Measurements from ENCODE around the gene NELFA. TPM values are rescaled to one million over a fixed set of nuclear protein-coding genes. Genes with fewer than 3 reads are reported as not detected.

NELFA gene
- total RNA-seq, 1 experiment from 2014 or later, result 56.1 TPM

GRCh38 chr4:1938027-1938426, 70.7 kb downstream of the NELFA start:
- H3K27ac ChIP-seq (ENCODE audit: low read depth, low read length), result no peak overlapping the region
- H3K4me2 ChIP-seq (ENCODE audit: low read length), result no peak overlapping the region
- peaks cover 23 to 26% of the 10 kb centered on the region in 2 experiments for H3K4me1 ChIP-seq (ENCODE audit: control insufficient read depth in 1 of 2, insufficient read depth in 2 of 2, low read length in 2 of 2)
- peaks cover 48% of the 10 kb centered on the region for H3K79me2 ChIP-seq (ENCODE audit: insufficient read depth, low read length)
- ChIA-PET RAD21 (ENCODE audit: low non-redundant PET in 1 of 2, low total read pairs in 2 of 2, uncharacterized antibody in 2 of 2, unreplicated experiment in 2 of 2) (no interaction called here), CTCF (no interaction called here), POLR2A (no interaction called here)
- intact Hi-C loops (cut with micrococcal nuclease), result no loop called here
- H4K20me1 ChIP-seq (ENCODE audit: insufficient read depth), result no peaks in the 10 kb centered on the region; the same call in 1 of the 2 replicates
- H3K9ac ChIP-seq (ENCODE audit: low read length), result no peak overlapping the region
- no peak overlapping the region for H3K4me3 ChIP-seq (replicated peaks in 1 of 2; ENCODE audit: low read depth in 1 of 2, low read length in 2 of 2)
- peaks cover 24 to 45% of the 10 kb centered on the region in 2 experiments for H3K36me3 ChIP-seq (ENCODE audit: control insufficient read depth in 1 of 2, insufficient read depth in 2 of 2, low read length in 2 of 2)
- DNase-seq (ENCODE audit: low read depth, low spot score), result no peak
- H3K27me3 ChIP-seq (ENCODE audit: insufficient read depth, low read length), result no peaks in the 10 kb centered on the region
- TF ChIP-seq SIN3A (IDR thresholded peaks at IDR 0.05; ENCODE audit: low read depth) (no peak), CEBPB (IDR thresholded peaks at IDR 0.05; ENCODE audit: low read depth) (no peak), POLR2AphosphoS5 (IDR thresholded peaks at IDR 0.05; ENCODE audit: low read depth, low read length) (no peak), FOSL1 (IDR thresholded peaks at IDR 0.05; ENCODE audit: low read depth) (no peak), ATF3 (IDR thresholded peaks at IDR 0.05) (no peak), EZH2phosphoT487 (IDR thresholded peaks at IDR 0.05; ENCODE audit: borderline replicate concordance) (no peak)
- ATAC-seq, result no peak
- H2AFZ ChIP-seq (ENCODE audit: low read depth, low read length, poor library complexity, severe bottlenecking), result no peak overlapping the region
- BruUV-seq (replicated peaks), result no TSS peak
- H3K9me3 ChIP-seq (ENCODE audit: control insufficient read depth in 1 of 2, insufficient read depth in 1 of 2, low read depth in 1 of 2, low read length in 2 of 2), result no peaks in the 10 kb centered on the region
- no peaks in the 10 kb centered on the region for H3K9me2 ChIP-seq (ENCODE audit: insufficient read depth)

GRCh38 chr4:1937550-1937949, 71.2 kb downstream of the NELFA start:
- Histone ChIP-seq H3K9me2 (ENCODE audit: insufficient read depth) (no peaks in the 10 kb centered on the region), H3K4me3 (replicated peaks in 1 of 2; ENCODE audit: low read depth in 1 of 2, low read length in 2 of 2) (no peak overlapping the region), H3K9me3 (ENCODE audit: control insufficient read depth in 1 of 2, insufficient read depth in 1 of 2, low read depth in 1 of 2, low read length in 2 of 2) (no peaks in the 10 kb centered on the region), H3K4me2 (ENCODE audit: low read length) (no peak overlapping the region), H3K27ac (ENCODE audit: low read depth, low read length) (no peak overlapping the region), H3K9ac (ENCODE audit: low read length) (no peak overlapping the region), H3K36me3 (ENCODE audit: control insufficient read depth in 1 of 2, insufficient read depth in 2 of 2, low read length in 2 of 2) (peaks cover 20 to 43% of the 10 kb centered on the region in 2 experiments), H3K27me3 (ENCODE audit: insufficient read depth, low read length) (no peaks in the 10 kb centered on the region), H3K79me2 (ENCODE audit: insufficient read depth, low read length) (peaks cover 52% of the 10 kb centered on the region), H4K20me1 (ENCODE audit: insufficient read depth) (no peaks in the 10 kb centered on the region; the same call in 1 of the 2 replicates), H3K4me1 (ENCODE audit: control insufficient read depth in 1 of 2, insufficient read depth in 2 of 2, low read length in 2 of 2) (peaks cover 23 to 26% of the 10 kb centered on the region in 2 experiments), H2AFZ (ENCODE audit: low read depth, low read length, poor library complexity, severe bottlenecking) (no peak overlapping the region)
- BruUV-seq (replicated peaks), result no TSS peak
- ATAC-seq, result no peak
- CTCF ChIA-PET, result no interaction called here
- POLR2A ChIA-PET, result no interaction called here
- DNase-seq (ENCODE audit: low read depth, low spot score), result no peak
- RAD21 ChIA-PET (ENCODE audit: low non-redundant PET in 1 of 2, low total read pairs in 2 of 2, uncharacterized antibody in 2 of 2, unreplicated experiment in 2 of 2), result no interaction called here
- intact Hi-C loops (cut with micrococcal nuclease), result no loop called here
- TF ChIP-seq RAD21 (IDR thresholded peaks at IDR 0.05; ENCODE audit: low read depth), result no peak
- TF ChIP-seq MAX (IDR thresholded peaks at IDR 0.05), result no peak
- TF ChIP-seq EGR1 (IDR thresholded peaks at IDR 0.05; ENCODE audit: low read depth), result no peak
- no peak for TF ChIP-seq CBX3 (IDR thresholded peaks at IDR 0.05; ENCODE audit: low read depth)
- TF ChIP-seq JUND (IDR thresholded peaks at IDR 0.05), result no peak
- no peak for TF ChIP-seq EZH2phosphoT487 (IDR thresholded peaks at IDR 0.05; ENCODE audit: borderline replicate concordance)
- TF ChIP-seq POLR2A (IDR thresholded peaks at IDR 0.05; ENCODE audit: borderline replicate concordance, extremely low read depth, insufficient read depth, insufficient read length), result no peak

Data from HCT116 (cell line).